Posterior vena cava (tissue), 2 donors: ENCODE measurements around the gene SLC26A2. TPM values are rescaled to one million over a fixed set of nuclear protein-coding genes. Genes with fewer than 3 reads are reported as not detected.
"Not testable (repeated sequence)": the region's sequence is repeated elsewhere in the genome, so short reads cannot be mapped to it uniquely, and the experiment has no call there.

Experiments
- DNase-seq: peaks from one replicate; pipeline ENCODE4 v3.0.0-alpha.2; 2020; ENCODE audit warnings: low spot score
- intact Hi-C, 2 donors: fragments of 100-400 bp; cut with DNase I; formaldehyde crosslinking; loops; one replicate each; pipeline versions ENCODE4 v1.14.1 to v1.14.2; 2022 to 2023
- total RNA-seq, 2 donors: library from RNA; stranded (reverse); fragmentation: NEBNext Ultra II Directional; extraction: Animal tissue kit (Norgen Biotek cat#: 25700); gene quantifications; one replicate each; pipeline ENCODE4 v1.2.1, GENCODE V29; 2021
- donor health status: DM: yes; HTN: yes; CAD: no.
- donor health status: DM: yes; HTN: yes; CAD: no.

SLC26A2 gene
- total RNA-seq, 2 donors from 2014 or later: 11.3 to 13.2 TPM

DNA sequence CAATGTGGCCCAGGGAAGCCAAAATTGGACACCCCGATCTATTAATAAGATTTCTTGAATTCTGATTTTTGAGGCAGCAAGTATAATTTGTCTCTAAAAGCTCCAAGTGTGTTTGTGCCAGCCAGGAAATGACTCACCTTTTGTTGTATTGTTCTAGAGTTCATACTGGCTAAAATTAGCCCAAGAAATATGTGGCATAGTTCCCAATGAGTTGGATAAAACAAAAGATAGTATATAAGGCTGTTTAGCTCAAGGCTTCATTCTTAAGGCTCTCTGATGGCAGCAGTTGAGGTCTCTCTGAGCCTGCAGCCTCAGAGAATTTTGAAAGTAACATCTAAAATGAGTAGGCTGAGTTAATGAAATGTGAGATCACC lies 61.6 kb downstream of the SLC26A2 start:
- intact Hi-C loops: no loop called here

GRCh38 chr5:150022681-150023080 lies 62.1 kb downstream of the SLC26A2 start:
- intact Hi-C loops: no loop called here
- no peak for DNase-seq

More for the DNA sequence above, 61.6 kb downstream of the SLC26A2 start:
- DNase-seq: no peak

DNA sequence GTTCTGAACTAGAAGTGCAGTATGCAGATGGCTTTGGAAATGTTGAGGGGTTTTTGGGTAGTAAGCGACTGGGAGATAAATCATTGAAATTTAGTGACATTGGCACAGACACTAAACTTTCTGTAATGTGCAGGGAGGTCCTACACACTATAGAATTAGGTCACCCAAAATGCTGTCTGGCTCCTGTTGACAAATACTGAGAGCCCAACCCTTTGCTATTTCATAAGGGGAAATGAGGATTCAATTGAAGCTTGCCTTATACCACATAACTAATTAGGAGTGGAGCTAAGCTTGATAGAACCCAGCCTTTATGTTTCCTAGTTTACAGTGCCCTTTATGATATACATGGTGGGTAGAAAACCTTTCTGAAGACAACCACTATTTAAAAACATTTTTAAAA lies 62.6 kb downstream of the SLC26A2 start:
- intact Hi-C loops: no loop called here
- DNase-seq: no peak

DNA sequence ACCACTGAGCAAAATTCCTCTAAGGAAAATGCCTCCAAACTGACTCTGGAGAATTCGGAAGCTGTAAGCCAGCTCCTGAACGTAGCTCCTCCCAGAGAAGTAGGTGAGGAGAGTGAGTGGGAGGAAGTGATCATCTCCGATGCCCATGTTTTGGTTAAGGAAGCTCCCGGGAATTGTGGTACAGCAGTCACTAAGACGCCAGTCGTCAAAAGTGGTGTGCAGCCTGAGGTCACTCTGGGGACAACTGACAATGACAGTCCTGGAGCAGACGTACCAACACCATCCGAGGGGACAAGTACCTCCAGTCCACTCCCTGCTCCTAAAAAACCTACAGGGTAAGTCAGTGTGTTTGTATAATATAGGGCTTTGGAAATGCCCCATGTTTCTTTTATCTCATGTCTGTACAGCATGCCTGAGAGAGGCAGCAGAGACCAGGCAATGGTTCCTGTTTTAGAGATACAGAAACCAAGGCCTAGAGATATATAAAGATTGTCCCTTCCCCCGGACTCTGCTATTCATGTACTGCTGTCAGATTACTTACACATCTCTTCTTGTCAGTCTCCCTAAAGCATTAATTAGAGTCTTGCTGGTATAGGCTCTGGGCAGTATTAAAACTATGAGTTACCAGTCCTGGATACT lies 63.9 kb downstream of the SLC26A2 start:
- DNase-seq: no peak
- intact Hi-C loops: no loop called here

DNA sequence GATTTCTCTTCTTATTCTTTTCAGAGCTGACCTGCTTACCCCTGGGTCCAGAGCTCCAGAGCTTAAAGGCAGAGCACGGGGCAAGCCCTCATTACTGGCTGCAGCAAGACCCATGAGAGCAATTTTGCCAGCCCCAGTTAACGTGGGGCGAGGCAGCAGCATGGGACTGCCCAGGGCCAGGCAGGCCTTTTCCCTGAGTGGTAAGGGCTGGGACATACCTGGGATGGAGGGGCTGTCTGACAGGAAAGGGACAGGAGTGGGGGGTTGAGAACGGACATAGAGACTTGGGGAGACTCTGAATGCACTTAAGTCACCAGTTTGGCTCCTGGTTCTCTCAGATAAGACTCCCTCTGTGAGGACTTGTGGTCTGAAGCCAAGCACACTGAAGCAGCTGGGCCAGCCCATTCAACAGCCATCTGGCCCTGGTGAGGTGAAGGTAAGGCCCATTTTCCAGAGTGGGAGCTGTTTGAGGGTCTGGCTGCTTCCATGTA lies 66.2 kb downstream of the SLC26A2 start:
- intact Hi-C loops: no loop called here
- DNase-seq: no peak

GRCh38 chr5:150028047-150028446 lies 67.5 kb downstream of the SLC26A2 start:
- DNase-seq, intact Hi-C loops: not testable (repeated sequence)

DNA sequence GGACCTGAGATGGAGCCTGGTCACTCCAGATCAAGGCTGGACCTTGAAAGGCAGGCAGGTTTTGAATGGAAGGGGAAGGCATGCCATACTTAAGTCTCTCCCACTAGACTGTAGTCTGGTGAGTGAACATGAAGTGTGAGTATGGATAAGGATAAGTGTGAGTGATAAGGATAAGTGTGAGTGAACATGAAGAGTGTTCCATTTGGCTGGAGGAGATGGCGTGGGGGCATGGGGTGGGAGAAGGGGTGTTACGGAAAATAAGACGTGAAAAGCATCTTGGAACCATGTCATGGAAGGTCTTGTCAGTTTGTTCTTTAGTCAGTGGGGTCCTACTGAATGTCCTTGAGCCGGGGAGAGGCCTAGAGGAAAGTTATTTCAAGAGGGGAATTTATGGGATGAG lies 72.8 kb downstream of the SLC26A2 start:
- no peak for DNase-seq
- intact Hi-C loops: loop anchor here in 1 of 2 donors (10.0 kb wide), 1 partner anchor 1091 kb away; no protein-coding TSS in a partner anchor

DNA sequence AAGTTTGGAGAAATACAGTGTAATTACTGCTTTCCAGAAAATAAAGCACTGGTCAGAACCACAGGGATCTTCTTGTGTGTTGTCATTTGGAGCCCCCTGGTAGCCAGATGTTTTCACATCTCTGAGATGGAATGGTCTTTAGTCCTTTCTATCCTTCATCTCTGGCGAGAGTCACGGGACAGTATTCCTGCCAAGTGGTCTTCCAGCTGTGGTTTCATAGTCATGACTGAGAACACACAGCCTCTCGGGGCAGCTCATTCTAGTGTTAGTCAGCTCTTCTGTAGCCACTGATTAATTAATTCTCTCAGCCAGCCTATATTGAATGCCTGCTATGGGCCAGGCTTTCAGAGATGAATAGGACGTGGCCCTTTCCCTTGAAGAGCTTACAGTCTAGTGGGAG lies 74.1 kb downstream of the SLC26A2 start:
- DNase-seq: no peak

DNA sequence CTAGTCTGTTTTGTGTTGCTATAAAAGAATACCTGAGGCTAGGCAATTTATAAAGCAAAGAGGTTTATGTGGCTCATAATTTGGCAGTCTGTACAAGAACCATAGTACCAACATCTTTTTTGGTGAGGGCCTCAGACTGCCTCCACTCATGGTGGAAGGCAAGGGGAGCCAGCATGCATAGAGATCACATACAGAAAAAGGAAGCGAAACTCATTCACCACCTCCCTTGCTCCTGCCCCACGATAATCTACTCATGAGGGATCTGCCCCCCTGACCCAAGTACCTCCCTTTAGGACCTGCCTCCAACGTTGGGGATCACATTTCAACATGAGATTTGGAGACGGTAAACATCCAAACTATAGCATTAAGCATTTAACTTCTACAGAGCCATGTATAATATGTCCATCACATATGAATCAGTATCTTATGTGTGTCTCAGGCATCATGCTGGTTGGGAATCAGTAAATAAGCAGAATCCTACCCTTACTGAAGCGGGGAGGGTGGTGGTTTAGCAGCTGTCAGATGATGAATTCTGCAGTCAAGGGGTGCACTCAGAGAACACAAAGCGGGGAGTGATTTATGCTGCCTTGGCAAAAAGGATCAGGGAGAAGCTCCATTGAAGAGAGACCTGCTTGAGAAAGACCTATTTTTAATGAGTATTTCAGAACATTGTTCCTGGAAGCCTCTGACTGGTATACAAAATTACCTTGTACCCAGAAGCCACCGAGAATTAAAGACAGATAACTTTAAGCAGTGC lies 74.8 kb downstream of the SLC26A2 start:
- intact Hi-C loops: loop anchor here in 1 of 2 donors (10.0 kb wide), 1 partner anchor 1089 kb away; no protein-coding TSS in a partner anchor

More for the DNA sequence above, 74.1 kb downstream of the SLC26A2 start:
- intact Hi-C loops: loop anchor here in 1 of 2 donors (10.0 kb wide), 1 partner anchor 1090 kb away; no protein-coding TSS in a partner anchor

GRCh38 chr5:150036513-150036912 lies 76.0 kb downstream of the SLC26A2 start:
- peak; percentile 87 for DNase-seq
- intact Hi-C loops: loop anchor here in 1 of 2 donors (10.0 kb wide), 1 partner anchor 1088 kb away; no protein-coding TSS in a partner anchor

More for the DNA sequence above, 74.8 kb downstream of the SLC26A2 start:
- no peak for DNase-seq

Other genes starting within 250 kb of the SLC26A2 start
- 1 to 10 TPM; 7.2 to 8.7 TPM for gene PPARGC1B, start 230.4 kb upstream of the SLC26A2 start, total RNA-seq
- gene PDE6A, start 16.0 kb upstream of the SLC26A2 start, total RNA-seq: not detected
- gene TIGD6, start 39.9 kb downstream of the SLC26A2 start, total RNA-seq: 1 to 10 TPM; 3.8 to 4.7 TPM
- 10 to 100 TPM; 23.7 to 24.2 TPM for gene HMGXB3, start 40.0 kb downstream of the SLC26A2 start, total RNA-seq
- gene CSF1R, start 125.8 kb downstream of the SLC26A2 start, total RNA-seq: 10 to 100 TPM; 30.8 to 55.1 TPM
- 100 to 1,000 TPM; 251 to 394 TPM for gene PDGFRB, start 195.1 kb downstream of the SLC26A2 start, total RNA-seq
- gene CDX1, start 206.0 kb downstream of the SLC26A2 start, total RNA-seq: under 1 TPM in 1 of 2 donors, not detected in 1; 0.28 TPM
- gene SLC6A7, start 229.3 kb downstream of the SLC26A2 start, total RNA-seq: under 1 TPM; 0.14 to 0.19 TPM